GM12892 (cell line): ENCODE data around the gene TRIM26.
"Not testable (repeated sequence)": the region's sequence is repeated elsewhere in the genome, so short reads cannot be mapped to it uniquely, and the experiment has no call there.

Experiments
- DNase-seq: peaks from one replicate; pipeline ENCODE4 v3.0.0; 2011; ENCODE audit not compliant: insufficient read length
- FAIRE-seq: peaks from 2 replicates; lab custom pipeline; 2011; peaks lifted over from hg19 to GRCh38; lab: Jason Lieb, UNC
- POLR2A ChIP-seq: IDR thresholded peaks from 2 replicates; pipeline ENCODE4 v1.6.1; 2011; ENCODE audit warnings: low read depth, low read length, control low read depth
- POLR2AphosphoS5 ChIP-seq: IDR thresholded peaks from 2 replicates; pipeline ENCODE4 v1.6.1; 2011; ENCODE audit warnings: low read depth, low read length, control low read depth
- TAF1 ChIP-seq: IDR thresholded peaks from 2 replicates; pipeline ENCODE4 v1.6.1; 2011; ENCODE audit warnings: low read depth, mild to moderate bottlenecking, control low read depth, low read length, borderline replicate concordance

Gene TRIM26

DNA sequence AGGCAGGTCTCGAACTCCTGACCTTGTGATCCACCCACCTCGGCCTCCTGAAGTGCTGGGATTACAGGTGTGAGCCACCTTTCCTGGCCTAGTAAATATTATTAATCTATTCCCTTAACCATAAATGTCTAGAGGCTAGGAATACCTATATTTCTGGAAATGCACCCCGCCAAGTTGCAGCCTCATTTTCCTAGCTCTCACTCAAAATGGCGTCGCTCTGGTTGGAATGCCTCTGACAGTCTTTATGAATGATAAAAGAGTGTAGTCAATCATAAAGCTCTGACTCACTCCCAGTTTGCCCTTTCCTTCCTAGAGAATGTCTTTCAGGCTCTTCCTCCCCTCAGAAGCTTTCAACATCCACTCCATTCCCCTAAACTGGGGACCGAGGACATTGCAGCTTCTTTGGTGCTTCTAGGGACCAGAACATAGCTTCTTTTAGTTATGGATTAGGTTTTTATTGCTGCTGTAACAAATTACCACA, 14.1 kb upstream of the TRIM26 start:
- TF ChIP-seq TAF1 (no peak), POLR2A (no peak), POLR2AphosphoS5 (no peak)
- DNase-seq: no peak
- FAIRE-seq: no peak

DNA sequence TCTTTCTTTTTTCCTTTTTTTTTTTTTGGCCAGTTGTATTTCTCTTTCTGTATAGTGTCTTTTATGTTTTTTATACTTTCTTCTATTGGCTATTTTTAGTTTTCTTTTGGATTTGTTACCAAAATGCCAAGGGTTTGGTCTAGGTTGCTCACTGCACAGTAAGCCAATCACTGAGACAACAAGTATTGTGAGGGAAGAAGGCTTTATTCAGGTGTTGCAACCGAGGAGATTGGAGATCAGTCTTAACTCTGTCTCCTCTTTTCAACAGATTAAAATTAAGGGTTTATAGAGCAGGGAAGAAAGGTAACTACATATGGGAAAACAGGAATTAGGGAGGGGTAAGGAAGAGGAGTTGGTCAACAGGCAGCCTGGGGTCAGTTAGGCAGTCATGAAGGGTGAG, 10.1 kb upstream of the TRIM26 start:
- no peak for FAIRE-seq
- no peak for TF ChIP-seq POLR2A
- no peak for TF ChIP-seq TAF1
- no peak for TF ChIP-seq POLR2AphosphoS5
- DNase-seq: no peak

DNA sequence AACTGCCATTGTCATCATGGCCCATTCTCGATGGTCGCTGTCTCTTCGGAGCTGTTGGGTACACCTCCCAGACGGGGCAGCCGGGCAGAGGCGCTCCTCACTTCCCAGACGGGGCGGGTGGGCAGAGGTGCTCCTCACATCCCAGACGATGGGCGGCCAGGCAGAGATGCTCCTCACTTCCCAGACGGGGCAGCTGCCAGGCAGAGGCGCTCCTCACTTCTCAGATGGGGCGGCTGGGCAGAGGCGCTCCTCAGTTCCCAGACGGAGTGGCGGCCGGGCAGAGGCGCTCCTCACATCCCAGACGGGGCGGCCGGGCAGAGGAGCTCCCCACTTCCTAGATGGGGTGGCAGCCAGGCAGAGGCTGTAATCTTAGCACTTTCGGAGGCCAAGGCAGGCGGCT, 8.8 kb upstream of the TRIM26 start:
- not testable (repeated sequence) for FAIRE-seq, DNase-seq

DNA sequence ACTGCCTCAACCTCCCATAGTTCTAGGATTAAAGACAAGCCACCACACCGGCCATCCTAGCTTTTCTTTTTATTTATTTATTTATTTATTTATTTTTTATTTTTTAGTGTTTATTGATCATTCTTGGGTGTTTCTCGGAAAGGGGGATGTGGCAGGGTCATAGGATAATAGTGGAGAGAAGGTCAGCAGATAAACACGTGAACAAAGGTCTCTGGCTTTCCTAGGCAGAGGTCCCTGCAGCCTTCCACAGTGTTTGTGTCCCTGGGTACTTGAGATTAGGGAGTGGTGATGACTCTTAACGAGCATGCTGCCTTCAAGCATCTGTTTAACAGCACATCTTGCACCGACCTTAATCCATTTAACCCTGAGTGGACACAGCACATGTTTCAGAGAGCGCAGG, 8.2 kb upstream of the TRIM26 start:
- FAIRE-seq: not testable (repeated sequence)

DNA sequence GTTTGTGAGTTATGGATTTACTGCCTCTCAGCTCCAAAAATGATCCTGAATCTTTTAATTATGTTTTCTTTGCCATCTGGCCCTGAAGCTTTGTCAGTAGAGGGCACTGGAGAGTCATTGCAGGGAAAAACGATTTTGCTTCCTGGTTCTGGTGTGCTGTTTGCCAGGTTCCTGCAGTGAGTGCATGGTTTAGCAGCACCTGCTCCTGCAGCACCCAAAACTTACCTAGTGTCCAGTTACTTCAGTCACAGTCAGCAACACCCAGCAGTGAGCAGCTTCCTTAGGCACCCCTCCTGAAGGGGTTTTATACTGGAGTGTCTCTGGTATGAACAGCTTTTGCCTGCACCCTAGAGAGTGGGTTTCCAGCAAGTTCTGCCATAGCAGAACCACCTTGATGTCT, 6.0 kb upstream of the TRIM26 start:
- DNase-seq (no peak), FAIRE-seq (no peak)
- TF ChIP-seq POLR2A: no peak

More for the DNA sequence above, 8.2 kb upstream of the TRIM26 start:
- not testable (repeated sequence) for DNase-seq

DNA sequence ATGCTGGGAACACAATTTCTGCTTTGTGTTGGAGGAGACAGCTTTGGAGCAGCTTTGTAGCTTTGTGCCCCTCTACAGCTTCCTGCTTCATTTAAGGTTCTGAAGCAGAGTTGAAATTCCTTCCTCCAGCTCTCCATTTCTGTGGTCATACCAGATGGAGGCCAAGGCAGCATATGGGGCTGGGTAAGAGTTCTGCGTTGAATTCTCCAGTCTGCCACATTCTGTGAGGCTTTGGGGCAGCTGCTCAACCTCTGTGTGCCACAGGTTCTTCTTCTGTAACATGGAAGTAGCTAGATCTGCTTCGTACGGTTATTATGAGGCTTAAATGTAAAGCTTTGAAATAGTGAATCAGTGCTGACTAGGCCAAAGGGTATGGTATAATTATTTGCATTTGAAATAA, 2.9 kb upstream of the TRIM26 start:
- no peak for TF ChIP-seq POLR2A
- DNase-seq: no peak
- no peak for FAIRE-seq

DNA sequence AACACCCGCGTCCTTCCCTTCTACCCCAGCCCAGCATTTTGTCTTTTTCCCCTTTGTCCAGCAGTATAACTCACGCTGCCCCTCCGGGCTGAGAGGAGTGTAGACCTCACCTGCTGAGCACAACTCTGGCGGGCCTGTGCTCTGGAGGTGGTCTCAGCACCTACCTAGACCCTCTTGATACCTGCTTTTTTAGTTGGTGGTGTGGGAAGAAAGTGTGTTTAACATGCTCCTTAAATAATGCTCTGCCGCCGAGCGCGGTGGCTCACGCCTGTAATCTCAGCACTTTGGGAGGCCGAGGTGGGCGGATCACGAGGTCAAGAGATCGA, 1.4 kb upstream of the TRIM26 start:
- FAIRE-seq (no peak), DNase-seq (no peak)
- TF ChIP-seq TAF1 (no peak), POLR2AphosphoS5 (no peak), POLR2A (no peak)

DNA sequence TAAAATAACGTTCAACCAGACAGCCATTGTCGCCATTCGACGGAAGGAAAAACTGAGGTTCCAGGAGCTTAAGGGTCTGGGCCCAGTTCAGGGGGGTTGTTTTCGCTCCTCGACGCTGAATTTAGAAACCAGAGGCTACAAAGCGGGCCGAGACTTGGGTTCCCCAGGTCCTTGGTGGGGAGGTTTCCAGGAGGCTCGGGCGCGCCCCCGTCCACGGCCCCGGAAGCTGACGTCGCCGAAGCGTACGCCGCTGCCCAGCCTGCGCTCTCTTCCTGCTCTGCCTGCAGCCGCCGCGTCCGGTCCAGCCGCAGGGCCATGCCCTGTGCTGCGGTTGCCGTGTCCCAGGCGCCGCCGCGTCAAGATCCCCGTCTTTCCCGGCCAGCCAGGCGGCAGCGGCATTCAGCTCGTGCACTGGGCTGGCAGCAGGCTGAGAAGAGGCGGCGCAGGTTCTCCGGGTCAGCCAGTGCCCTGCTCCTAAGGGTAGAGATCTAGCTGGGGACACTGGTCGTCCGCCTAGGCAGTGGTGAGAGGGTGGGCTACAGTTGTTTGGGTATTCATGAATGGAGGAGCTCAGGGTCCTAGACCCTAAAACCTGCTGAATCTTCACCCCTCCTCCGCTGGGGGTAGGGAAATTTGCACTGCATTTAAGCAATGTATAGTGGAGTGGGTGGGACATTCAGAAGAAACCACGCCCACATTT, 901 bp upstream of the TRIM26 start:
- DNase-seq: peak; percentile 60
- FAIRE-seq: no peak
- TF ChIP-seq POLR2AphosphoS5: 0 out of 2 replicates have a peak, but pooled peaks have one; percentile 34
- TF ChIP-seq TAF1: 0 out of 2 replicates have a peak, but pooled peaks have one; percentile 53
- peak; percentile 83; the same call in 1 of the 2 replicates for TF ChIP-seq POLR2A

DNA sequence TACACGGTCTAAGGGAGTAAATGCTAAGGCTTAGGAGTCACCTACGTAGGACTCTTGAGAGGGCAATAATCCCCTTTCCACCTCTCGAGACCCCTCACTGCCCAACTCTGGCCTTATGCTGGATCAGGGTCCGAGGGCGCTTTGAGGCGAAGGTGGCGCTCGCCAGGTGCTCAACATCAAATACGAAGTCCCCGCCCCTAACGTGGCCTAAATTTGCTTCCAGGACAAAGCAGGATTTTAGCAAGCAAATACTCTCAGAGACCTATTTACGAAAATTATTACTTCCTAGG, 406 bp upstream of the TRIM26 start:
- DNase-seq (no peak), FAIRE-seq (no peak)
- TF ChIP-seq TAF1 (no peak), POLR2A (no peak), POLR2AphosphoS5 (no peak)

DNA sequence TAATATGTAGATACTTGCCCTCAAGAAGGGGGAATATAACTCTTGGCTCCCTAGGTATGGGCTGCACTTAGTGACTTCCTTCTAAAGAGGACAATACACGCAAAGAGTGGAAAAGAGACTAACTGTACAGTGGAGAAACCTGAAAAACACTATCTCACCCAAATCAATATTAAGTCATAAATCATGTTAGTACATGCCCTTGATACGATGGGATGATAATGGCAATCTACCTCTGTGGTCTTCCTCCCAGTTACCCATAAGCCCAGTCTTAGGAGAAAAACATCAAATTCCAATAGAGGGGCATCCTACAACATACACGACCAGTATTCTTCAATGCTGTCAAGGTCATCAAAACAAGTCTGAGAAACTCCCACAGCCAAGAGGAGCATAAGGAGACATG, 1.3 kb downstream of the TRIM26 start:
- FAIRE-seq (no peak), DNase-seq (no peak)
- no peak for TF ChIP-seq POLR2A
- TF ChIP-seq POLR2AphosphoS5: no peak
- TF ChIP-seq TAF1: no peak

DNA sequence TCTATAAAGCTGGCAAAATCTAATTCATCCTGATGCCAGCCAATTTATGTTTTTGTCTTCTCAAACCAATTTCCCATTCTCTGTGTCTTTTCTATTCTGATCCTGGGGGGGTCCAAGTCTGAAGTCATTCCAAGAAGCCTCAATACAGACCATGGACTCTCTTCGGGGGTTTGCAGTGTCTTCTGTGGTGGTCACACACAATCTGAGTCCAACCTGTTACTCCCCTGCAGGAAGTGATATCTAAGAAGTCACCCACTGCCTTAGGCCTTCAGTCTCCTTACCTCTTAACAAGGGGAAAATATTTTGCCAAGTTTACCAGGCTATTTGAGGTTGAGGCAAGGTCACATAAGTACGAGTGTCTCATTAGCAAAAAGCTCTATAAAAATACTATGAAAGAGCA, 1.9 kb downstream of the TRIM26 start:
- DNase-seq (no peak), FAIRE-seq (no peak)
- TF ChIP-seq TAF1: no peak
- no peak for TF ChIP-seq POLR2AphosphoS5
- no peak for TF ChIP-seq POLR2A

DNA sequence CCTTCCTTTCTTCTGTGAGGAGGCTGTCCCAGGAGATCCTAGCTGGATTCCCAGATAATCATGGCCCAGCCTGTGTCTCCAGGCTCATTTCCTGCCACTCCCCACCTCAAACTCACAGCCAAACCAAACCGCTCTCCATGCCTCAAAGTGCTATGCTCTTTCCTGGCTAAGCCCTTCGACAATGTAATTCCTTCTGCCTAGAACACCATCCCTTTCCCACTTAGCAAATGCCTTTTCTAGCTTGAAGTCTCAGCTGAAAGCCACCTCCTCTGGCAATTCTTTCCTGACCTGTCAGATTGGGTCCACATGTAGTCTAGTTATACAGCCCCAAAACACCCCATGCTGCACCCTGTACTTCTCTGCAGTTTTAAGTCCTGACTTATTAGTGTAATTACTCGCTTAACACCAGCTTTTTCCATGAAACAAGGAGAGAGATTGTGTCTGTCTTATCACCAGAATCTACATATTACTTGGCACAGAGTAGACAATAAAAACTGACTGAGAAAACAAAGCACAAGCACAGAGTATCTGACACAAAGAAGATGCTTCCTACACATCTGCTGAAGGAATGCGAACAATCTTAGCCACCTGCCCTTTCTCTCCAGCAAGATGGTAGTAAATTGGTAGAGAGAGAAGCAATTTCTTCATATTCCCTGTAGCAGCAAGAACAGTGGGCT, 5.4 kb downstream of the TRIM26 start:
- FAIRE-seq (no peak), DNase-seq (no peak)
- TF ChIP-seq POLR2A (no peak), POLR2AphosphoS5 (no peak), TAF1 (no peak)

DNA sequence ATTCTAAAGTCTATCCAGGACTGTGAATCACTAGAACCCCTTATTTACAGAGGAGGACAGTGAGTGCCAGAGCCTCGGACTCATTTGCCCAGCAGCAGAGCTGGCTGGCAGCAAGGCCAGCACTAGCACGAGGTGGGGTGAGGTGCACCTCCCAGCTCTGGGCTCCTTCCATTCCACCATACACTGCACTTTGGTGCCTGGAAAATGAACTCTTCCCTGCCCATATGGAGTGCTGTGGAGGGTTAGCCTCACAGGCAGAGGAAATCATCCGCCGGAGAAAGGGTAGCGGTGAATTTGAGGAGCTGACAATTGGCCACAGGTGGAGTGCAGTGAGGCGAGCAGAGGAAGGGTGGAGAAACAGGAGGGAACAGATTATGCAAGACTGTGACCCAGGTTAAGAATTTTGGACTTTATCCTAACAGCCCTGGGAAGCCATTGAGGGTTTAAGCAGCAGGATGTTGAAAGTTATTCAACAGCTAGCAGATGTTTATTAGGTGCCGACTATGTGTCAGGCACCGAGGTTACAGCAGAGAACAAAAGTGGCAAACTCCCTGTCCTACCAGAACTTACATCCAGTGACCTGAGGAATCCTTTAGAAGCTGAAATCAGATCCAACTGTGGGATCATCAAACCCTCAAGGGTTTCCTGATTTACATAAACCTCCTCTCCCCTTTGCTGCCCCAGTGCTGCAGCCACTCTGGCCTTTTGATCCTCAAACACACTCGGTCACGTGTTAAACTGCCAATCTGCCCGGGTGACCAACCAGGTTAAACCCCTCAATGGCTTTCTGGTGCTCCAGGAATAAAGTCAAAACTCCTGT, 6.2 kb downstream of the TRIM26 start:
- DNase-seq (no peak), FAIRE-seq (no peak)
- TF ChIP-seq TAF1: no peak
- no peak for TF ChIP-seq POLR2AphosphoS5
- no peak for TF ChIP-seq POLR2A
